Germinal center (tissue), 1 donor: ENCODE results near the gene ZBTB7C.

Experiments
- DNase-seq: peaks from one replicate; pipeline ENCODE4 v3.0.0; 2012; ENCODE audit warnings: mixed read lengths, low spot score

The ZBTB7C gene

DNA sequence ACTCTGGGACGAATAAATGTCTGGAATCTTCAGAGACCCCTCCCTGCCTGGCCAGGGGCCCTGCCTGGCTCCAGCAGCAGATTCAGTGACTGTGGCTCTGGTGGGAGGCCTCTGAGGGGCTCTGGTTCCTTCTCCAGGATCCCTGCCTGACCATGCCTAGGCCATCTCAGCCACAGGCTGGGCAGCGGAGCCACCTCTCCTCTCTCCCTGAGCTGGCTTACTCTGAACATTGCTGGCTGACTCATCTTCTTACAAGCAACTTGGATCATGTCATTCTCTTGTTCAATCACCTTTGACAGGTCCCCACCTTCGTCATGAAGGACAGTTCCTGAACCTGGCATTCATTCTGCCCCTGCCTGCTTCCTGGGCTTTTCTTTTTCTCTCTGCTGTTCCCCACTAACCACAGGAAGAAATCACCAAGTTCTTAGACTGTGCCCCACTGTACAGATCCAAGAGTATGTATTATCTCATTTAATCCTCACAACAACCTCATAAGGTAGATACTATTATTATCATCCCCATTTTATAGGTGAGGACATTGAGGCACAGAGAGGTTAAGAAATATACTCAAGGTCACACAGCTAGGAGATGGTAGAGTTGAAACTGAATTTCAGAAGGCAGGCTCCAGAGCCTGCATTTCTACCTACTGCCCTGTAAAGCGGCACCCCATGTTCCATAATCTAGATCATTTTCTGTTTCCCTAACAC, 323.2 kb downstream of the ZBTB7C start:
- DNase-seq, result no peak

DNA sequence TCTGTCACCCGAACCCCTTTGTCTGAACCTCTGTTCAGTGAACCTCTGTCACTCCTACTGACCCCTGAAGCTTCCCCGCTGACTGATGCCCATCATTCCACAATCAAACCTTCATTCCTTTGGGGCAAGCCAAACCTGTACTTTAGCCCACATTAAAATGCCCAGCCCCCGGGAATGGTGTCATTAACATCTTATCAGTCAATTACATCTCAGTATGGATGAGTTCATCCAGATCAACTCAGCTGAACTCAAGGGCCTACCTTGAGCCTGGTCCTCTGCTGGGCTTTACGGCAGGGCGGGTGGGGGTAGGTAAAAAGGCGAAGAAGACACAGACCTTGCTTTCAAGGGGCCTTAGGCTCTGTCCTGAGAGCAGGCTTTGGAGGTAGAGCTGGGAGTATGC, 324.3 kb downstream of the ZBTB7C start:
- DNase-seq, result no peak

- no peak for DNase-seq
Measured at GRCh38 chr18:48084041-48084757, 325.0 kb downstream of the ZBTB7C start.

DNA sequence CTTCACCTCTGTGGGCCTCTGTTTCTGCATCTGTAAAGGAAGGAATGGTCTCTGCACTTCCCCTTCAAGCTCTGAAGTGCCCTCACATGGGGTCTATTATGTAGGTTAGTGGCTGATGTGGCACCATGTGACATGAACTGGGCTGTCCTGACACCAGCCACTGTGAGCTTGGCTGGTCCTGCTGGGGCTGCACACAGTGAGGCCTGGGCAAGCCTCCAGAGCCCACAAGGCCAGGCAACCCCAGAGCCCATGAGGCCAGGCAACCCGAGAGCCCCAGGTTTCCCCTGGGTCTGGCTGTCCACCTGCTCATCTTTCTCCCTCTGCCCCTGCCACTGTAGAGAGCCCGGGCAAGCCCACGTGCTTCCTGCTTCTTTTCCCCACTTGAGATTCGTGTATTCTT, 328.6 kb downstream of the ZBTB7C start:
- DNase-seq, result no peak

GRCh38 chr18:48079885-48080284, 329.3 kb downstream of the ZBTB7C start:
- DNase-seq, result no peak

GRCh38 chr18:48078448-48078847, 330.7 kb downstream of the ZBTB7C start:
- DNase-seq, result no peak

- no peak for DNase-seq
Measured at GRCh38 chr18:48077291-48077690, 331.9 kb downstream of the ZBTB7C start.

DNA sequence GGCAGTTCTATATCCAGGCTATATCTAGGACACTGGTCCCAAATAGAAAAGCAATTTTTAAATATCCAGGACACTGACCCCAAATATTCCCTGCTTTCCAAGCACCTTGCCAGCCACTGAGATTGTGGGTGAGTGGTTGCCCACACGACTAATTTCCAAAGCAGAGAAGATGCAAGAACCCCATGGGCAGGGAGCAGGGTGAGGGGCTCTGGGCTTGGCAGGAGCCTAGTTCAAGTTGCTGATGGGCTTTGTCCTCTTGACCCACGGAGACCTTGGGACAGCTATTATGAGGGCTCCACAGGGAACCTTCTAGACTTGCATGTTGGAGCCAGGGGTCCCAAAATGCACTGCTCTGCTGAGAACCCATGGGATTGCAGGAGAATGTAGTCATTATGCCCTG, 332.7 kb downstream of the ZBTB7C start:
- no peak for DNase-seq

- DNase-seq, result no peak
Measured at GRCh38 chr18:48075707-48076093, 333.5 kb downstream of the ZBTB7C start.

DNA sequence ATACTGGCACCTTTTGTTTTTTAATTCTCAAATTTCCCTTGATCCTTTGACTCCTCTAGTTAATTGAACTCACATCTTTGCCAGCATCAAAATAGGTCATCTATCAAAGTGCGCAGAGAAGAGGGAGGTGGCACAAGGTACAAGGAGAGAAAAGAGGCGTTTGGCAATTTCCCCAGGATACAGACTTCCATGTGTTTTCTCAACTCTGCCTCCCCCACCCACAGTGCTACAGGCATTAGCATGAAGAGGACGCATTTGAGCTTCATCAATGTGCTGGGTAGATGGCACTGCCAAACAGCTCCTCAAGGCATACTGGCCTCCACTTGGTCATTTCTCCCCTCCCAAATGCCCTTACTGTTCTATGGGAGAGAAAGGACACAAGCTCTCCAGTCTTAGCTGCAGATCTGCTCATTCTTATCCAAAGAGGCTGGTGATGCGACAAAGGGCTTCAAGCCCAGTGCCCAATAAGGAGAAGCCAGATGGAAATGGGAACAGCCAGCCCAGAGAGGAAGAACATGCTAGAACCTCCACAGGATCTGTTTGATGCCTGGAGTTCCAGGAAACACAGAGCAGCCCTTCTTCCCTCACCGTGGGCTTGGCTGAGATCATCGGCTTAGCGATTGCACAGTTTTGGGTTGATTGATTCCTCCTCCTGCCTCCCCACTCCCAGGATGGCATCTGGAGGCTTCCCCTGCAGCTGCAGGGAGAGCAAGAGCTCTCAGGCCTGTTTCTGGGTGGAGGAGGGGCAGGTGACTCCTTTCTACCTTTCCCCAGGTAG, 334.1 kb downstream of the ZBTB7C start:
- DNase-seq, result no peak

GRCh38 chr18:48073211-48073930, 335.8 kb downstream of the ZBTB7C start:
- no peak for DNase-seq

- no peak for DNase-seq
Measured at GRCh38 chr18:48072428-48073204, 336.6 kb downstream of the ZBTB7C start.

- DNase-seq, result no peak
Measured at GRCh38 chr18:48068916-48069445, 340.2 kb downstream of the ZBTB7C start.

DNA sequence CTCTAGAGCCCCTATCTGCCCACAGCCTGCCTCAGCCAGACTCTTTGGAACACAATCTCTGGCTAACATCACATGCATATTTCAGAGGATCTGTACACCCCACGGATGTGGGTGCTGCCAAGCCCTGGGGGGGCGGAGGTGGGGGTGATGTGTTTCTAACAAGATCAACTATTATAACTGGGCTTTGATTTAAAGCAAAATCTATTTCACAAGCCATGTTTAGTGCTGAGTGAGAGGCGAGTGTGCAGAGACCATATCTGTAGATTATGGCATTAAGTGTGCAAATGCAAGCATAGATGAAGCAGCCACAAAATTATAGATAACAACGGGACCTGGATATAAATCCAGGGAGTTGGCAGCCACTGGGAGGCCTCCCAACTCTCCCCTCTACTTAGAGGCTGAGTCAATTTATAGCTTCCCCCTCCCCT, 342.9 kb downstream of the ZBTB7C start:
- DNase-seq, result no peak

DNA sequence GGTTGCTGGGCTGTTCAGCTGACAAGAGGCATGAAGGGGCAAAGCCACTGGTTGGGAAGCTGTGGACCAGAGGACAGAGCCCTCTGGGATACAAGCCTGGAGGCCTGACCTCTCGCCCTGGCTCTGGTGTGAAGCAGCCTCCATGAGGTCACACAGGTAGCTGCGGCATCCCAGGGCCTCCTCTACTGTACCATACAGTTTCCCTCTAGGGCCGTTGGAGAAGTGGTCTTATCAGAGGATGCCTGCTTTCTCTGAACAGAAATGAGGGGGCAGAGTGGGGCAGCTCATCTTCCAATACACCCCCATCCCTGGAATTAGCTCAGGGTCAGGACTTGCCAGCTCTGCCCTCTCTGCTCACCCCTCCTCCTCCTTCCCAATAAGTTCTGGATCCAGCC, 343.6 kb downstream of the ZBTB7C start:
- no peak for DNase-seq

DNA sequence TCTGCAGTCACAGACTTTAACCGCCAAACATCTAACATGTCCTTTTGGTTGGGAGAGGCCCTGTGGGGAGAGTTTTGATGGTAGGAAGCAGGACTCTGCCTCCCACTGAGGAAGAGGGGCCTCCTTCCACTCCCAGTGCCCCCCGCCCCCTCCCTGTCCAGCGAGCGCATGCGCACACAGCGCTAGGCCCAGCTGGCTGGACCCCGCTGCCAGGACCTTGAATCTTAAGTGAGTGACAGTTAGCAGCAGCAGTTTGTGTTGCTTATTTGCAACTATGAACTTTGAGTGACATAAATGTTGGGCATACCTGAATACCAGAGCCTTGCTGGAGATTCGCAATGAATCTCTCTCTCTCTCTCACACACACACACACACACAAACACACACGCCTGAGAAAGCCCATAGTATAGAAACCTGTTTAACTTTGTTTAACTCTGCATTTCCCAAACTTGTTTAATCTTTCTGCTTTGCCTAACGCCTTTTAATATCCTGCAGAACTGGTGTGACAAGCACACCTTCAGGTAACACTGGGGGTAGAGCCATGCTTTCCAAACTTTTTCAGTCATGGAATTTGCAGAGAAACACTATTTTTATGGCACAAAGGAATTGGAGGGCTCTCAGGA, 344.1 kb downstream of the ZBTB7C start:
- DNase-seq, result no peak

- no peak for DNase-seq
Measured at GRCh38 chr18:48061781-48062570, 347.2 kb downstream of the ZBTB7C start.

GRCh38 chr18:48060970-48061369, 348.2 kb downstream of the ZBTB7C start:
- DNase-seq, result no peak

GRCh38 chr18:48060346-48060745, 348.8 kb downstream of the ZBTB7C start:
- no peak for DNase-seq

DNA sequence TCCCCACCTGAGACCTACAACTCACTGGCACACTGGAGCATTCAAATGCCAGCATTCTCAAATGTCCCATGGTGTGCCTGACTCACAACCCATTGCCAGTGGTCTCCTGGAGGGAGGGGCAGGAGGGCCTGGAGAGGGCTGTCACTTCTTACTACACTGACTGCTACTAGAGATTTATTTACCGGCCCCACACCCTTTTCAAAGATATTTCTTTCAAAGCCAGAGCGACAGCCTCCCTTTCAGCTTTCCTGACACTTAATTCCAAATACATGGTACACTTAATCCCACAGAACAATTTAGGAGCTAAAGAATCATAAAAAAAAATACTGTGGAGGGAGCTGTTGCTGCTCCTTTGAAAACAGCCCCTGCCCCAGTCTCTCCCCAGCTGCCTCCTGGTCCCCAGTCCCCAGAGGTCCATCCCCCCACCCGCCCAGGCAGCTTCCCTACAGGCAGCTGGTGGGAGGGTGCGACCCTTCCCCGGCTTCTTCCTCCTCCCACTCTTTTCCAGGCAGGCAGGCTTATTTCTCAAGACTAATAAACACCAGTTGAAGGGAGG, 349.6 kb downstream of the ZBTB7C start:
- DNase-seq, result no peak
